Activated CD8-positive, alpha-beta memory T cell treated with anti-CD3 and anti-CD28 coated beads, Interleukin-2, amount 50 U/mL, for 48 hours (primary cell): Measurements from ENCODE around the gene ZNF532.

Experiments
- DNase-seq: peaks from one replicate; pipeline ENCODE4 v3.0.0-alpha.2; 2020

The ZNF532 gene

GRCh38 chr18:58980991-58981390, 116.3 kb downstream of the ZNF532 start:
- no peak for DNase-seq

GRCh38 chr18:58983260-58984155, 118.8 kb downstream of the ZNF532 start:
- DNase-seq, result no peak

- DNase-seq, result no peak
Observed at GRCh38 chr18:58988600-58988999, 123.9 kb downstream of the ZNF532 start.

GRCh38 chr18:58989184-58989759, 124.6 kb downstream of the ZNF532 start:
- no peak for DNase-seq

GRCh38 chr18:58990720-58991119, 126.0 kb downstream of the ZNF532 start:
- no peak for DNase-seq

- no peak for DNase-seq
Observed at GRCh38 chr18:58991167-58991798, 126.6 kb downstream of the ZNF532 start.

- DNase-seq, result no peak
Observed at GRCh38 chr18:58992301-58993231, 127.9 kb downstream of the ZNF532 start.

GRCh38 chr18:58993260-58993659, 128.6 kb downstream of the ZNF532 start:
- DNase-seq, result no peak

GRCh38 chr18:58995663-58996062, 131.0 kb downstream of the ZNF532 start:
- DNase-seq, result no peak

- DNase-seq, result no peak
Observed at GRCh38 chr18:58996131-58996641, 131.5 kb downstream of the ZNF532 start.

GRCh38 chr18:58996696-58997095, 132.0 kb downstream of the ZNF532 start:
- no peak for DNase-seq

- no peak for DNase-seq
Observed at GRCh38 chr18:58997811-58998337, 133.2 kb downstream of the ZNF532 start.

- DNase-seq, result no peak
Observed at GRCh38 chr18:58998401-58999203, 133.9 kb downstream of the ZNF532 start.

- no peak for DNase-seq
Observed at GRCh38 chr18:59001166-59001565, 136.5 kb downstream of the ZNF532 start.

- DNase-seq, result no peak
Observed at GRCh38 chr18:59001721-59002120, 137.0 kb downstream of the ZNF532 start.

GRCh38 chr18:59002974-59003594, 138.4 kb downstream of the ZNF532 start:
- no peak for DNase-seq

- DNase-seq, result no peak
Observed at GRCh38 chr18:59005262-59005661, 140.6 kb downstream of the ZNF532 start.

- DNase-seq, result no peak
Observed at GRCh38 chr18:59006461-59007067, 141.9 kb downstream of the ZNF532 start.

GRCh38 chr18:59008302-59008974, 143.8 kb downstream of the ZNF532 start:
- no peak for DNase-seq

GRCh38 chr18:59009846-59010245, 145.2 kb downstream of the ZNF532 start:
- DNase-seq, result no peak
